Nephron progenitor cell (in vitro differentiated cells): ENCODE results near the gene MCM3.

Experiments
- DNase-seq: peaks from one replicate; pipeline ENCODE4 v3.0.0; 2021
- H3K27ac Mint-ChIP-seq: 2 replicates; pipeline ENCODE4 v1.8.0; 2021; ENCODE audit warnings: mild to moderate bottlenecking, moderate library complexity, mixed read lengths
- H3K27me3 Mint-ChIP-seq: 2 replicates; pipeline ENCODE4 v1.8.0; 2021; ENCODE audit warnings: mild to moderate bottlenecking, low read depth, mixed read lengths; ENCODE audit not compliant: poor library complexity
- H3K36me3 Mint-ChIP-seq: 2 replicates; pipeline ENCODE4 v1.8.0; 2021; ENCODE audit warnings: low read depth, mixed read lengths
- H3K4me1 Mint-ChIP-seq: 2 replicates; pipeline ENCODE4 v1.8.0; 2021; ENCODE audit warnings: mixed read lengths
- H3K4me3 Mint-ChIP-seq: 2 replicates; pipeline ENCODE4 v1.8.0; 2021; ENCODE audit warnings: mild to moderate bottlenecking, moderate library complexity, mixed read lengths
- H3K9me3 Mint-ChIP-seq: 2 replicates; pipeline ENCODE4 v1.8.0; 2021; ENCODE audit warnings: mild to moderate bottlenecking, moderate library complexity, mixed read lengths
- CTCF ChIP-seq: fragments of 200-600 bp; sonication (generic); IDR thresholded peaks from 2 replicates; pipeline ENCODE4 v1.5.0; 2021; ENCODE audit warnings: antibody characterized with exemption

The MCM3 gene

GRCh38 chr6:52231406-52232127, 53.0 kb downstream of the MCM3 start:
- Mint-ChIP-seq H3K27me3 (peaks cover 12% of the 10 kb centered on the region), H3K4me3 (no peak overlapping the region), H3K9me3 (no peaks in the 10 kb centered on the region), H3K36me3 (no peaks in the 10 kb centered on the region), H3K4me1 (peaks cover 25% of the 10 kb centered on the region), H3K27ac (no peak overlapping the region)
- no peak for DNase-seq
- no peak for TF ChIP-seq CTCF

- H3K9me3 Mint-ChIP-seq, result no peaks in the 10 kb centered on the region
- DNase-seq, result no peak
- TF ChIP-seq CTCF, result no peak
- no peaks in the 10 kb centered on the region for H3K36me3 Mint-ChIP-seq
- peaks cover 11% of the 10 kb centered on the region for H3K27me3 Mint-ChIP-seq
- H3K4me3 Mint-ChIP-seq, result no peak overlapping the region
- peaks cover 25% of the 10 kb centered on the region for H3K4me1 Mint-ChIP-seq
- no peak overlapping the region for H3K27ac Mint-ChIP-seq
Observed at GRCh38 chr6:52230685-52231084, 53.9 kb downstream of the MCM3 start.

GRCh38 chr6:52227495-52227894, 57.0 kb downstream of the MCM3 start:
- no peak for TF ChIP-seq CTCF
- no peak overlapping the region for H3K4me3 Mint-ChIP-seq
- H3K27ac Mint-ChIP-seq, result no peak overlapping the region
- H3K36me3 Mint-ChIP-seq, result no peaks in the 10 kb centered on the region
- H3K4me1 Mint-ChIP-seq, result peaks cover 16% of the 10 kb centered on the region
- H3K9me3 Mint-ChIP-seq, result no peaks in the 10 kb centered on the region
- no peak for DNase-seq
- peaks cover 14% of the 10 kb centered on the region for H3K27me3 Mint-ChIP-seq

DNA sequence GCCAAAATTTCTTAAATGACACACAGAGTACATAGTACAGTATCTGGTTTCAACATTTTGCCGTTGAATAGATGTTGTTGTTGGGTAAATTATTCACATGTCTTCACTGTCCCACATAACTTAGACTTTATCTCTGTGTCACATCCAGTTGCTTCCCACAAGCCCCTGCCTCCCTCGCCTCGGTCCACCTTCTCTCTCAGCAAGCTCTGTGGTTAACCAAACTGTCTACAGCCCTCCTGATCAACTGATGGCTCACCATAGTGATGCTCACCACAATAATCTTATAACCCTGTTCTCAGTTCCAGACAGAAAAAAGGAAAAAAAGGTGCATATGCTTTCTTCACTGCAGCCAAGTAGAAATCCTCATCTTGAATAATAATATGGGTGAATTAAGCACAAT, 63.2 kb downstream of the MCM3 start:
- Mint-ChIP-seq H3K27ac (no peak overlapping the region), H3K27me3 (peaks cover 14% of the 10 kb centered on the region), H3K4me3 (no peak overlapping the region), H3K9me3 (no peaks in the 10 kb centered on the region), H3K4me1 (no peaks in the 10 kb centered on the region), H3K36me3 (no peaks in the 10 kb centered on the region)
- DNase-seq, result no peak
- no peak for TF ChIP-seq CTCF

DNA sequence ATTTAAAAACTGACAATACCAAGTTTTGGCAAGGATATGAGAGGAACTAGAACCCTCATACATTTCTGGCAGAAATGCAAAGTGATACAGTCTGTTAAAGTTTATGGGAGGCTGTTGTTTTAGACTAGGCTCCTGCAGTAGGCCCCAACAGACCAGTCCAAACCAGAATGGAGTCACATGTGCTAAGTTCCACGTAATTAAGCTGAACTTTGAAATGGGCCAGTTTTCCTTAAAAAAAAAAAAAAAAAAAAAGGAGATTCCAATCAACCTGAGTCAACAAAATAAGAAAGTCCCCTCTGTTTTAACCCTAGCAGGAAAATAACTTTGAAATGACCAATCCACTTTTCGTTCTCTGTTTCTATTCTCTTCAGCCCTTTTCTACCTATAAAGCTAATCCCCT, 66.8 kb downstream of the MCM3 start:
- TF ChIP-seq CTCF, result no peak
- Mint-ChIP-seq H3K27me3 (peaks cover 3% of the 10 kb centered on the region), H3K36me3 (no peaks in the 10 kb centered on the region), H3K4me1 (no peaks in the 10 kb centered on the region), H3K9me3 (no peaks in the 10 kb centered on the region), H3K27ac (no peak overlapping the region), H3K4me3 (no peak overlapping the region)
- no peak for DNase-seq

GRCh38 chr6:52216932-52217575, 67.5 kb downstream of the MCM3 start:
- no peaks in the 10 kb centered on the region for H3K36me3 Mint-ChIP-seq
- no peak overlapping the region for H3K27ac Mint-ChIP-seq
- no peak for DNase-seq
- no peaks in the 10 kb centered on the region for H3K4me1 Mint-ChIP-seq
- no peak for TF ChIP-seq CTCF
- no peaks in the 10 kb centered on the region for H3K9me3 Mint-ChIP-seq
- H3K27me3 Mint-ChIP-seq, result peaks cover 3% of the 10 kb centered on the region
- no peak overlapping the region for H3K4me3 Mint-ChIP-seq
